GM18508 (cell line): Measurements from ENCODE around the gene SORBS2.

Experiments
- ATAC-seq: cut with Tn5 transposase; IDR thresholded peaks from one replicate; pipeline ENCODE4 v1.9.1; 2021; ENCODE audit warnings: moderate number of reproducible peaks; ENCODE audit not compliant: insufficient read depth, unreplicated experiment

Gene SORBS2

DNA sequence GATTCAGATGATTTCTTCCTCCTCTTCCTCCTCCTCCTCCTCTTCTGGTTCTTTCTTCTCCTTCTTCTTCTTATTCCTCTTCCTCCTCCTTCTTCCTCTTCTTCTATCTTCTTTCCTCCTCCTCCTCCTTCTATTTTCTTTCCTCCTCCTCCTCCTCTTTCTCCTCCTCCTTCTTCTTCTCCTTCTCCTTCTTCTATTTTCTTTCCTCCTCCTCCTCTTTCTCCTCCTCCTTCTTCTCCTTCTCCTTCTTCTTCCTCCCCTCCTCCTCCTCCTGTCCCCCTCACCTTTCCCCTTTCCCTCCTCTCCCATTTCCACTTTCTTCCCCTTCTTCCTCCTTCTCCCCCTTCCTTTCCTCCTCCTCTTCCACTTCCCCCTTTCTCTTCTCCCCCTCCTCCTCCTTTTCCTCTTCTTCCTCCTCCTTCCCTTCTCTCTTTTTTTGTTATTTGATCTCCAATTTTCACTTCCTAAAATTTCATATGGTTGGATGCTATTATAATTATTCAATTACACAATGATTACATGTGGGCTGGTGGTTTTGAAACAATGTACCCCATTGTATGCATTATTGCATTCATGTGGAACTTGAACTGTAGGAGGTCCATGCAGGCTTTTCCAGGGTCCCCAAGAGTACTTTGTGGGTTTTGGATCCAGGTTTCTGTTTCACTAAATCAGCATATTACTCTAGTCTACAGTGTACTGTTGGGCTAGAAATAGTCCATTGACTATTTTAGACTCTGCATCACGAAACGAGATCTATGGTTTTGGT, 68.1 kb downstream of the SORBS2 start:
- ATAC-seq, result no peak

GRCh38 chr4:185742766-185743165, 69.2 kb downstream of the SORBS2 start:
- ATAC-seq, result no peak

DNA sequence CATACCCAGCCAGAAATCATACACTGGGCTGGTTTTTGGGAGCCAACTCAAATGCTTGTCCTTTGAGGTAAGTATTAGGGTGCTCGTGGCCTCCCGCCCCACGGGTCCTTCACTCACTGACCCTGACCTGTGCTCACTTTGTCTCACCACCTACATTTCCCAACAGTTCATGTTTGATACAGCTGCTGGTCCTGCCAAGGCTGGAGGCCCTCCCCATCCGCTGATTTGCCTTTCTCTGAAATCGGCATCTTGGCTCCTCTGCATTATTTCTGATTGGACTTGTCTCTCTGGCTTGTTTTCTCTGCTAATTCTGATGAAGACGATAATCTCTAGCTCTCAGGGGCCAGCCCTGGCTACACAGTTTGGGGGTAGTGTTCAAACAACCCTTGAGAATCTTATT, 70.2 kb downstream of the SORBS2 start:
- ATAC-seq, result no peak

DNA sequence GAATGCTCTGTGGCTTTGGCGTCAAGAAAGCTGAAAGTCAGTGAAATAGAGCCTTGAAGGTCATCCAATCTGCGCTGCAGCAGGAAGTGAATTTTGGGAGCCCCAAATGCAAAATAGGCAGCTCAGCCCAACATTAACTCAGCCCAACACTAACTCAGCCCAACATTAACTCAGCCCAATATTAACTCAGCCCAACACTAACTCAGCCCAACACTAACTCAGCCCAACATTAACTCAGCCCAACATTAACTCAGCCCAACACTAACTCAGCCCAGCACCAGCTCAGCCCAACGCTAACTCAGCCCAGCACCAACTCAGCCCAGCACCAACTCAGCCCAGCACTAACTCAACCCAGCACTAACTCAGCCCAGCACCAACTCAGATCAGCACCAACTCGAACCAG, 71.5 kb downstream of the SORBS2 start:
- ATAC-seq, result no peak

GRCh38 chr4:185738820-185739219, 73.2 kb downstream of the SORBS2 start:
- ATAC-seq, result no peak

DNA sequence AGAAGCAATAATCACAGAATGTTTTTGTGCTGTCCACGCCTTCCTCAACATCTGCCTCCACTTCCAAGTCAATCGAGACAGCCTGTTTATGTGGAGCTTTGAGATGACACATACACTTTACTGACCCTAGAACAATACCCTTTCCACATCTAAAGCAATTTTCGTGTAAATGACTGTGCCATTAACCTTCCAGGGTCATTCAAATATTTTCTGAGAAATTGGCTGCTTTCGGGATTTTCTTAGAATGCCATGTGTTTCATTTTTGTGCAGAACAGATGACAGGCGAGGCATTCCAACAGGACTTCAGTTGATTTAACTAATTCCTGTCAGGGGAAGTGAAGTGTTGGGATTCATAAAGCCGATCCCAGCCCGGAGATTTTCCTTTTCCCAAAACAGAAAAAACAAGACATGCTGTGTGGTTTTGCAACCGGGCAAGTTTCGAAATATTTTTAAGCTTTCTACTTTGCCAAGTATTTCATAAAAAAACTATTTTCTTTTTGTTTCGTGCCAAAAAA, 73.9 kb downstream of the SORBS2 start:
- no peak for ATAC-seq

DNA sequence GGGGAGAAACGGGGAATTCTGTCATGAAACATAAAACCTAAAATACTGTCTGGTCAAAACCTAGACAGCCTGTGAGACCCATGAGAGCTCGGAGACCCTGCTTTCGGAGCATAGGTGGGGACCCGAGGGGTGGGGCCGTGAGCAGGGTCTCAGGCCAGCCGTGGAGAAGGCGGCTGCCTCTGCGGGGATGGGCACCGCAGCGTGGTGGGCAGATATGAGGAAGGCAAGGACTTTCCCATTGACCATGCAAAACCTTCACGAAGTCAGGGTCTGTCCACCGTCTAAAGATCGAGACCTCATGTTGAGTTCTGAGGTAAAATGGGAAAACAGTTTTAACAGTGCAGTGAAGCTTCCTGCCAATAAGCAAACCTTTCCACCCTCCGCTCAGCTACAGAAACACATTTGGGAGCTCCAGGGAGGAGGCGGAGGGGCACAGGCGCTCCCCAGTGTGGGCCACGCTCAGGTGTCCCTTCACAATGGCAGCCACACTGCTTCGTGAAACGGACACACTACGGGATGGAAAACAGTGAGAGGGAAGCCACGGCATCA, 74.4 kb downstream of the SORBS2 start:
- ATAC-seq, result no peak

DNA sequence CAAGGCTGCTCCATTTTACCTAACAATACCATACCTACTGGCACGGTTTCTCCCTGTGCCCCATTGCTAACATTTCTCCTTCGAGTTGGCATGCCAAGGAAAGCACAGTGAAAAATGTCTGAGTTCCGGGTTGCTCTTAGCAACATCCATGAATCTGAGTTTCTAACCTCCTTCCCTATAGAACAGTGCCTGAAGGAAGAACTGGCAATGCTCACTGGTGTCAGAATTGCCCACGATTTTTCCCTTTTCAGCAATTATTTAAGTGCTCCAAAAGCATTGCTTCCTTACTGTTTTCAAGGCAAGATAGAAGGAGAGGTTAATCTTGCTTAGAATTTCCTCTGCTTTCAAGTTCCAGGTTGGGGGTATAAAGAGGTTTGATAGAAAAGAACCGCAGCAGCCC, 75.1 kb downstream of the SORBS2 start:
- ATAC-seq, result no peak

DNA sequence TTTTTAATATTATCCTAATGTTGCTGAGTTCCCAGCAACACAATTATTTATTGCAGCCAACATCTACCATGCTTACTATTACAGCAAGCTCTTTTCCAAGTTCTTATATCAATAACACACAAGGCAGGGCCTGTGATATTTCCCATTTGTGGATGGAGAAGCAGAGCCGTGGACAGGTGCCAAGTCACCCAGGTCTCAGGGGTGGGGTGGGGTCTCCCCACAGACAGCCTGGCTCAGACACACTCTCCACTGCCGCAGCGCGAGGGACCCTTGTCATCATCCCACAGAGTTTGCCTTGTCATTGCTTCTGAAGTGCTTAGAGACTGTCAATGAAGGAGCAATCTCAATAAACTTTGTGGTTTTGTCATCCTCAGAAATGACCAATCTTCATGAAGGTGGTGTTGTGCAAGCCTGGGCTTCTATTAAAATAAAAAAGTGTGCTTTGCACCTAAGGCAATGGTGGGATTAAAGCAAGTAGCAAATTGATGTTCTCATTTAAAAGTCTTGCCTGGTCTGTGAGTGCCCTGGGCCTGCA, 76.1 kb downstream of the SORBS2 start:
- no peak for ATAC-seq

GRCh38 chr4:185734930-185735329, 77.1 kb downstream of the SORBS2 start:
- ATAC-seq, result no peak

- ATAC-seq, result peak; percentile 72
These were observed 77.8 kb downstream of the SORBS2 start for GRCh38 chr4:185734214-185734613.

GRCh38 chr4:185730849-185731608, 81.0 kb downstream of the SORBS2 start:
- ATAC-seq, result peak; percentile 42

DNA sequence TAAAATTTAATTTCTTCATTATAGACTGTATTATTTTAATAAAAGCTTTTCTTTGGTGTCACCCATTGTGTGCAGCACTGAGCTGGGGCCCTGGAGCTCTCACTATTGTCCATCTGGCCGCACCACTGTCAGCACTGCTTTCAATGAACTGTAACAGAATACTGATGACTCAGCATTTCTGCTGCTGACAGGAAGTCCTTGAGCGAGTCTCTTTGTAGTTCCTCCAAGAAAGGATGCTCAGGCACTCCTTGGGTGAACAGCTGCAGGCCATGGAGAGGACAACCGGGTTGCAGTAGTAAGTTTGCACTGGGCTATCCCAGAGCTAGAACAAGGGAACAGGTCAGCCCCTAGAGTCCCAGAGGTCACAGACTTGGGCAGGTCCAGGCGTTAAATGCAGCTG, 81.6 kb downstream of the SORBS2 start:
- ATAC-seq, result no peak

GRCh38 chr4:185729391-185729804, 82.6 kb downstream of the SORBS2 start:
- ATAC-seq, result no peak

- ATAC-seq, result no peak
These were observed 83.1 kb downstream of the SORBS2 start for GRCh38 chr4:185728893-185729292.

DNA sequence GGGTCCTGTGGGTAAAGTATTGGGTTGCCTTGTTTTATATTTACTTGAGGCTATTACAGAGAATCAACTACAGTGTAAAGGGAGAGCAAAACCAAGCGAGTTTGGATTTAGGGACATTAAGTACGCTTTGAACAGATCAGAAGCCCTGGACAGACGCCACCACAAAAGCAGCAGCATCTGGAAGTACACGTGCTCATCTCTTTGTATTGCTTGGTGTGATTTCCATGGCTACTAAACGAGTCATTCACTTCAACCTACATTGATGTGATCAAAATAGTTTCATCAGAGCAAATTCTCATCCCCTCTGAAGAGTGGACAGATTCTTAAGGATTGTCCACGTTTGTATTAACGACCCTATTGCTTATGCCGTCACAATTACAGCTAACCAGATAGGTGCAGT, 85.1 kb downstream of the SORBS2 start:
- ATAC-seq, result no peak

- no peak for ATAC-seq
These were observed 88.2 kb downstream of the SORBS2 start for GRCh38 chr4:185723631-185724260.

DNA sequence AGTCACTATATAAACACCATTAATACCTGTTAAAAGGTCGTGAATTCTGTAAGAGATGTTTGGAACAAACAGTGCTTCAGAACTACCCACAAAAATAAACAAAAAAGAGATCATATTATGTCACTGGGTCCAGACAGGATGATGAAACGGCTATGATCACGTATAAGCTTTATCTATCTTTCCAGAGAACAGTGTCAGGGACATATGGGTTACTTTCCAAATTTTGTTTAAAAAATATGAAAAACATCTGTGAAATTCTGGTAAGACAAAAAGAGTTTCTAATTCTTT, 90.0 kb downstream of the SORBS2 start:
- no peak for ATAC-seq

- ATAC-seq, result no peak
These were observed 90.6 kb downstream of the SORBS2 start for GRCh38 chr4:185721190-185722028.

DNA sequence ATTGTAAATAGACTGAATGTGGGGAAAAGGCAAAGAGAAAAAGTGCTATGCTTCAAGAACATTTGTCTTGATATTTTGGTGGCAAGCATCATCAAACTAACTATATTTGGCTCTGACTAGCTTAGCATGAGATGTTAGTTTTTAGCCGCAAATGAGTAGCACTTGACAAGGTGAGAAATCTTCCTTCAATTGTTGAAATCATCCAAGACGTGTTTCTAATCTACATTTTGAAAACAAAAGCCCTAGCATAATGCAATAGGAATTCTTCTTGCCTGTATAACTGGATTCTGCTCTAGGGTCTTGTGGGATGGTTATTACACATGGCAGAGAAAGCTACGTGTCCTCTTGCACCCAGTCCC, 92.5 kb downstream of the SORBS2 start:
- ATAC-seq, result no peak
